KMS-11 (cell line): ENCODE data around the gene OLFML2A.

ENCODE experiments used
- H2AFZ ChIP-seq: fragments of 200-600 bp; sonication (generic); 2 replicates; pipeline ENCODE4 v1.6.1; 2016; ENCODE audit warnings: antibody characterized with exemption, mixed run types, low read depth
- H3K27ac ChIP-seq: fragments of 200-600 bp; sonication (generic); 2 replicates; pipeline ENCODE4 v1.6.1; 2016; ENCODE audit warnings: mild to moderate bottlenecking, mixed run types
- H3K27me3 ChIP-seq: fragments of 200-600 bp; sonication (generic); 2 replicates; pipeline ENCODE4 v1.6.1; 2017; ENCODE audit warnings: mild to moderate bottlenecking, low read depth, mixed run types, moderate library complexity; ENCODE audit not compliant: insufficient read depth
- H3K36me3 ChIP-seq: fragments of 200-600 bp; sonication (generic); 2 replicates; pipeline ENCODE4 v1.6.1; 2017; ENCODE audit warnings: mild to moderate bottlenecking, mixed run types; ENCODE audit not compliant: insufficient read depth
- H3K4me1 ChIP-seq: fragments of 200-600 bp; sonication (generic); 2 replicates; pipeline ENCODE4 v1.6.1; 2016; ENCODE audit warnings: mild to moderate bottlenecking, low read depth, mixed run types; ENCODE audit not compliant: poor library complexity, severe bottlenecking
- H3K4me2 ChIP-seq: fragments of 200-600 bp; sonication (generic); 2 replicates; pipeline ENCODE4 v1.7.0; 2016; ENCODE audit warnings: mild to moderate bottlenecking, mixed run types
- H3K4me3 ChIP-seq: fragments of 200-600 bp; sonication (generic); IDR thresholded peaks from 2 replicates; pipeline ENCODE4 v1.6.1; 2017; ENCODE audit warnings: low read depth, low read length, mixed read lengths; ENCODE audit not compliant: insufficient read depth
- H3K79me2 ChIP-seq: fragments of 200-600 bp; sonication (generic); 2 replicates; pipeline ENCODE4 v1.6.1; 2016; ENCODE audit warnings: low read depth, mixed run types; ENCODE audit not compliant: insufficient read depth
- H3K9ac ChIP-seq: fragments of 200-600 bp; sonication (generic); 2 replicates; pipeline ENCODE4 v1.6.1; 2016; ENCODE audit warnings: mild to moderate bottlenecking, mixed run types
- H4K20me1 ChIP-seq: fragments of 200-600 bp; sonication (generic); 2 replicates; pipeline ENCODE4 v1.6.1; 2016; ENCODE audit warnings: mild to moderate bottlenecking, mixed run types; ENCODE audit not compliant: insufficient read depth
- CTCF ChIP-seq: fragments of 200-600 bp; sonication (generic); conservative IDR thresholded peaks from 2 replicates; pipeline ENCODE4 v1.6.1; 2017; ENCODE audit warnings: low read depth, mild to moderate bottlenecking, antibody characterized with exemption, low read length, moderate library complexity, mixed read lengths

OLFML2A gene

GRCh38 chr9:124852829-124853531 lies 76.0 kb downstream of the OLFML2A start, which contains the start of gene WDR38:
TSS of gene WDR38 (plus strand) at chr9:124853460. CDS start at chr9:124853532, 72 bp downstream.
- H2AFZ ChIP-seq: peak within 1 kb of the TSS; percentile 83
- no peaks in the 10 kb centered on the region for H4K20me1 ChIP-seq
- H3K79me2 ChIP-seq: no peaks in the 10 kb centered on the region
- H3K4me3 ChIP-seq: no peak within 1 kb of the TSS
- no peaks in the 10 kb centered on the region for H3K36me3 ChIP-seq
- peak; percentile 85 for TF ChIP-seq CTCF
- H3K4me1 ChIP-seq: peaks cover 6% of the 10 kb centered on the region
- H3K27ac ChIP-seq: no peak within 1 kb of the TSS
- peak within 1 kb of the TSS; percentile 73 for H3K4me2 ChIP-seq
- H3K9ac ChIP-seq: peak within 1 kb of the TSS; percentile 51; the same call in 1 of the 2 replicates
- no peaks in the 10 kb centered on the region for H3K27me3 ChIP-seq

- H3K79me2 ChIP-seq: no peaks in the 10 kb centered on the region
- peak overlapping the region; percentile 73 for H3K4me2 ChIP-seq
- no peaks in the 10 kb centered on the region for H3K27me3 ChIP-seq
- peak overlapping the region; percentile 51; the same call in 1 of the 2 replicates for H3K9ac ChIP-seq
- H3K27ac ChIP-seq: no peak overlapping the region
- no peak overlapping the region for H3K4me3 ChIP-seq
- H3K4me1 ChIP-seq: peaks cover 6% of the 10 kb centered on the region
- H4K20me1 ChIP-seq: no peaks in the 10 kb centered on the region
- H3K36me3 ChIP-seq: no peaks in the 10 kb centered on the region
- no peak for TF ChIP-seq CTCF
- peak overlapping the region; percentile 83 for H2AFZ ChIP-seq
Measured at GRCh38 chr9:124853605-124854143, 76.7 kb downstream of the OLFML2A start.

GRCh38 chr9:124854161-124854560 lies 77.2 kb downstream of the OLFML2A start:
- H3K36me3 ChIP-seq: peaks cover 3% of the 10 kb centered on the region; the same call in 1 of the 2 replicates
- H2AFZ ChIP-seq: no peak overlapping the region
- no peak for TF ChIP-seq CTCF
- H3K27ac ChIP-seq: no peak overlapping the region
- H3K4me3 ChIP-seq: no peak overlapping the region
- no peaks in the 10 kb centered on the region for H3K79me2 ChIP-seq
- no peaks in the 10 kb centered on the region for H4K20me1 ChIP-seq
- H3K27me3 ChIP-seq: no peaks in the 10 kb centered on the region
- H3K4me1 ChIP-seq: peaks cover 9% of the 10 kb centered on the region
- no peak overlapping the region for H3K4me2 ChIP-seq
- no peak overlapping the region for H3K9ac ChIP-seq

GRCh38 chr9:124854822-124855221 lies 77.9 kb downstream of the OLFML2A start:
- Histone ChIP-seq H3K27ac (no peak overlapping the region; the same call in 1 of the 2 replicates), H3K79me2 (peaks cover 5% of the 10 kb centered on the region), H3K4me1 (peaks cover 16% of the 10 kb centered on the region), H3K36me3 (peaks cover 3% of the 10 kb centered on the region; the same call in 1 of the 2 replicates), H3K9ac (no peak overlapping the region), H3K4me3 (no peak overlapping the region), H3K4me2 (no peak overlapping the region), H2AFZ (no peak overlapping the region), H3K27me3 (no peaks in the 10 kb centered on the region), H4K20me1 (0 out of 2 replicates have a peak, but pooled peaks cover 3% of the 10 kb centered on the region)
- TF ChIP-seq CTCF: no peak
